ENCODE results near the gene FUNDC2.

The FUNDC2 gene

GRCh38 chrX:155069414-155069813 is 42.8 kb downstream of the FUNDC2 start:
- DNase-seq, result no peak
- no peak for TF ChIP-seq GATA1 (IDR thresholded peaks at IDR 0.05; ENCODE audit: low read depth, low read length)

GRCh38 chrX:155070038-155070437 is 43.4 kb downstream of the FUNDC2 start:
- peak in 1 of 2 experiments; percentile 23 for DNase-seq
- TF ChIP-seq POLR2A (IDR thresholded peaks at IDR 0.05; ENCODE audit: low read length), result no peak
- no peak for TF ChIP-seq GATA1 (IDR thresholded peaks at IDR 0.05; ENCODE audit: low read depth, low read length)

- DNase-seq, result no peak
- no peak for TF ChIP-seq GATA1 (IDR thresholded peaks at IDR 0.05; ENCODE audit: low read depth, low read length)
- no peak for TF ChIP-seq POLR2A (IDR thresholded peaks at IDR 0.05; ENCODE audit: low read length)
Measured at GRCh38 chrX:155070663-155070974, 44.0 kb downstream of the FUNDC2 start.

- peak; percentile 92 to 93 for DNase-seq
- TF ChIP-seq GATA1 (IDR thresholded peaks at IDR 0.05; ENCODE audit: low read depth, low read length), result no peak
- peak; percentile 69 for TF ChIP-seq POLR2A (IDR thresholded peaks at IDR 0.05; ENCODE audit: low read length)
Measured at GRCh38 chrX:155070975-155071693, 44.5 kb downstream of the FUNDC2 start, which contains the start of the genes BRCC3, CMC4 and MTCP1. BRCC3 (plus strand) TSS chrX:155071508; CDS start chrX:155071528, 20 bp downstream. CMC4 (minus strand) TSS chrX:155071136; CDS start chrX:155064023, 7,113 bp downstream. MTCP1 (minus strand) TSS chrX:155071136; CDS start chrX:155066010, 5,126 bp downstream.

- TF ChIP-seq POLR2A (IDR thresholded peaks at IDR 0.05; ENCODE audit: low read length) (no peak), GATA1 (IDR thresholded peaks at IDR 0.05; ENCODE audit: low read depth, low read length) (no peak)
- peak in 1 of 2 experiments; percentile 50 for DNase-seq
Measured at GRCh38 chrX:155071694-155072280, 45.1 kb downstream of the FUNDC2 start.

- DNase-seq, result peak; percentile 57 to 75
- TF ChIP-seq GATA1 (IDR thresholded peaks at IDR 0.05; ENCODE audit: low read depth, low read length), result no peak
- TF ChIP-seq POLR2A (IDR thresholded peaks at IDR 0.05; ENCODE audit: low read length), result no peak
Measured at GRCh38 chrX:155086202-155086840, 59.7 kb downstream of the FUNDC2 start.

- peak; percentile 10 to 34 for DNase-seq
- TF ChIP-seq GATA1 (IDR thresholded peaks at IDR 0.05; ENCODE audit: low read depth, low read length), result no peak
Measured at GRCh38 chrX:155086961-155087735, 60.5 kb downstream of the FUNDC2 start.

- DNase-seq, result peak; percentile 47 to 66
Measured at GRCh38 chrX:155094468-155095061, 67.9 kb downstream of the FUNDC2 start.

GRCh38 chrX:155105919-155106318 is 79.3 kb downstream of the FUNDC2 start:
- TF ChIP-seq POLR2A (IDR thresholded peaks at IDR 0.05; ENCODE audit: low read length), result no peak
- no peak for TF ChIP-seq GATA1 (IDR thresholded peaks at IDR 0.05; ENCODE audit: low read depth, low read length)
- DNase-seq, result no peak

More at GRCh38 chrX:155094468-155095061, 67.9 kb downstream of the FUNDC2 start:
- TF ChIP-seq POLR2A (IDR thresholded peaks at IDR 0.05; ENCODE audit: low read length) (no peak), GATA1 (IDR thresholded peaks at IDR 0.05; ENCODE audit: low read depth, low read length) (no peak)

- no peak for DNase-seq
- TF ChIP-seq GATA1 (IDR thresholded peaks at IDR 0.05; ENCODE audit: low read depth, low read length) (no peak), POLR2A (IDR thresholded peaks at IDR 0.05; ENCODE audit: low read length) (no peak)
Measured at GRCh38 chrX:155108427-155108826, 81.8 kb downstream of the FUNDC2 start.
